H1 (cell line): ENCODE results near the gene CSF2RB. TPM values are rescaled to one million over a fixed set of nuclear protein-coding genes. Genes with fewer than 3 reads are reported as not detected.

Experiments used
- GTF2F1 ChIP-seq: IDR thresholded peaks from 2 replicates; pipeline ENCODE4 v1.6.1; 2012; ENCODE audit warnings: low read depth, low read length, improper control_type of control experiment, borderline replicate concordance
- polyA plus RNA-seq, 7 experiments: library from polyadenylated mRNA; depleted of rRNA in 3 of 7; stranded (reverse) in 5 of 7; unstranded in 2 of 7; fragments of >200 nt in 5 of 7; fragments of 200-250 nt in 2 of 7; gene quantifications; 1 replicate in 5 of 7; 2 replicates in 1 of 7; 4 replicates in 1 of 7; pipeline versions ENCODE4 v1.2.1 to v1.2.3, GENCODE V29; 2011 to 2013; ENCODE audit warnings: missing spikeins in 2 of 7, mixed read lengths in 2 of 7
- total RNA-seq: library from RNA; stranded (reverse); fragmentation: NEBNext Ultra II Directional; extraction: Animal tissue kit (Norgen Biotek cat#: 25700); gene quantifications from 2 replicates; pipeline ENCODE4 v1.2.1, GENCODE V29; 2021

Gene CSF2RB
- total and polyA plus RNA-seq, 2 of the 8 experiments (the other 6 are each of a cell fraction or from before 2014, with no cell fraction given), result not detected

DNA sequence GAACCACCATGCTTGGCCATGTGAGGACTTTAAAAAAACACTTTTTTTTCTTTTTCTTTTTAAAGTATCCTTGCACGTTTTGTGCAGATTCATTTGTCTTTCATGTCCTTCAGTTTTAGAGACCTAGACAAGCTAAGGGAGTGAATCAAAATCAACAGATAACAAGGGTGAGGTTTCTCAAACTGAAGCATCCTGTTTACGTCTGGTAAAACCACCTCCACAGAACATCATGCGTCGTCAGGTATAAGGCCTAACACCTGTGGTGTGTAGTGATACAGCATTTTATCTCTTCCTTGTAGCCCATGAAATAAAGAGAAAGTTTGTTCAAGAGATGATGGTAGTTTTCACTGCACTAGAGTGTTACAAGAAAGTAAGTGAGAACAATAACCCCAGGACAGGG is 26.3 kb upstream of the CSF2RB start (continued):
- no peak for TF ChIP-seq GTF2F1
